ENCODE measurements around the gene MMRN2. TPM values are rescaled to one million over a fixed set of nuclear protein-coding genes. Genes with fewer than 3 reads are reported as not detected.
"Not testable (repeated sequence)": the region's sequence is repeated elsewhere in the genome, so short reads cannot be mapped to it uniquely, and the experiment has no call there.

The MMRN2 gene
- total RNA-seq, 1 experiment from 2014 or later: 13.4 TPM

DNA sequence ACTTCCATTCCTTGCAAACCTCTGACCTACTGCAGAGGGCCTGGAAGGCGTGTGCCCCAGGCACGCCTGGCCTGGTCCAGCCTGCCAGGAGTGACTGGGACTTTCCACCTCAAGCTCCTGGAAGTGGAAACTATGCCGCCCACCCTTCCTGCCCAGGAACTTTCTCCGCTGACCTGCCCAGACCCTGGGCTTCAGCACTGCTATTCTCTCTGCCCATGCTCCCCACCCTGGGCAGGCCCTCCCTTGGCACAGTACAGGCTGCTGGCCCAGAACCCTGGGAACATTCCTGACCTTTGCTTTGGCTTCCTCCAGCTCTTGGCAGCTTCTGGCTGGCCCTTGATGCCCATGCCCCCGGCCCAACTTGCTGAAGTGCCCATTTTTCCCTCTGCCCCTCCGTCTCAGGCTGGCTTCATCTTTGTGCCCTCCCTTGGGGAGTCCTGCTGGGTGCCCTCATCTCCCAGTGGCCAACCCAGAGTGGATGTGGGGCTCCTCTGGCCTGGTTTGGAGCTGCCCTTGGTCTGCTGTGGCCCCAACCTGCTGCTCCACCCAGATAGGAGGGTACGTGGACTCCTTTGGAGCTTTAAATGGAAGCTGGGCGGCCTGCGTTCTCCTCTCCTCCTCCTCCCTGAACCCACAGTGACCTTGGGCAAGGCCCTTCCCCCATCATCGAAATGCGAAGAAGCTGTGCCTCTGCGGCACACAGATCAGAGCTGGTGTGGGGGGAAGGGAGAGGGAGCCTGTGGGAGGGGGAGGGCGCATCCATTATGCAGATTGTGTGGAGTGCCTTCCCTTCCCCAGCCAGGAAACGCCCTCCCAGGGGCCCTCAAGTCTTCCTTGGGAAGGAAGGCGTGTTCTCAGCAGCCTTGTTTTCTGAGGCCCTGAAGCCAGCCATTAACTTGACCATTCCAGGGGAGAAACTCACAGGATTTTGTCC lies 3.4 kb downstream of the MMRN2 start:
- TSS peak; percentile 13 for BruUV-seq (replicated peaks)
- H3F3A ChIP-seq (ENCODE audit: insufficient read depth, low read depth): no peaks in the 10 kb centered on the region
- H3K9me3 ChIP-seq (ENCODE audit: insufficient read depth, low read depth): no peaks in the 10 kb centered on the region
- no peak overlapping the region for H3K4me3 ChIP-seq
- H3K36me3 ChIP-seq (ENCODE audit: low read depth): no peaks in the 10 kb centered on the region
- no peak overlapping the region for H2AFZ ChIP-seq
- no peaks in the 10 kb centered on the region for H4K20me1 ChIP-seq (ENCODE audit: insufficient read depth)
- H3K9me2 ChIP-seq (ENCODE audit: insufficient read depth): no peaks in the 10 kb centered on the region
- no peak for DNase-seq
- CTCF ChIA-PET: no interaction called here
- H3K27me3 ChIP-seq (ENCODE audit: insufficient read depth, low read depth): no peaks in the 10 kb centered on the region
- peak overlapping the region; percentile 38 for H3K4me2 ChIP-seq
- no peaks in the 10 kb centered on the region for H3K79me2 ChIP-seq (ENCODE audit: low read depth)
- TF ChIP-seq EZH2 (IDR thresholded peaks at IDR 0.05; ENCODE audit: low read depth): no peak
- TF ChIP-seq, protein P1, sequence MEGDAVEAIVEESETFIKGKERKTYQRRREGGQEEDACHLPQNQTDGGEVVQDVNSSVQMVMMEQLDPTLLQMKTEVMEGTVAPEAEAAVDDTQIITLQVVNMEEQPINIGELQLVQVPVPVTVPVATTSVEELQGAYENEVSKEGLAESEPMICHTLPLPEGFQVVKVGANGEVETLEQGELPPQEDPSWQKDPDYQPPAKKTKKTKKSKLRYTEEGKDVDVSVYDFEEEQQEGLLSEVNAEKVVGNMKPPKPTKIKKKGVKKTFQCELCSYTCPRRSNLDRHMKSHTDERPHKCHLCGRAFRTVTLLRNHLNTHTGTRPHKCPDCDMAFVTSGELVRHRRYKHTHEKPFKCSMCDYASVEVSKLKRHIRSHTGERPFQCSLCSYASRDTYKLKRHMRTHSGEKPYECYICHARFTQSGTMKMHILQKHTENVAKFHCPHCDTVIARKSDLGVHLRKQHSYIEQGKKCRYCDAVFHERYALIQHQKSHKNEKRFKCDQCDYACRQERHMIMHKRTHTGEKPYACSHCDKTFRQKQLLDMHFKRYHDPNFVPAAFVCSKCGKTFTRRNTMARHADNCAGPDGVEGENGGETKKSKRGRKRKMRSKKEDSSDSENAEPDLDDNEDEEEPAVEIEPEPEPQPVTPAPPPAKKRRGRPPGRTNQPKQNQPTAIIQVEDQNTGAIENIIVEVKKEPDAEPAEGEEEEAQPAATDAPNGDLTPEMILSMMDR (conservative IDR thresholded peaks at IDR 0.05): no peak
- POLR2A ChIA-PET (ENCODE audit: unreplicated experiment): interaction anchor here (0.6 kb wide), 1 partner anchor 138 kb away, joined by 6 read pairs; no protein-coding TSS in a partner anchor
- H3K27ac ChIP-seq: peak overlapping the region; percentile 37; the same call in 1 of the 2 replicates
- intact Hi-C loops (cut with micrococcal nuclease; ENCODE audit: unreplicated experiment): no loop called here
- peaks cover 34% of the 10 kb centered on the region for H3K4me1 ChIP-seq (replicated peaks; ENCODE audit: insufficient read depth)

- BruUV-seq (replicated peaks); intact Hi-C loops (cut with micrococcal nuclease; ENCODE audit: unreplicated experiment); H3K79me2 ChIP-seq (ENCODE audit: low read depth): not testable (repeated sequence)
Observed at GRCh38 chr10:86952697-86953096, 4.7 kb downstream of the MMRN2 start.

GRCh38 chr10:86952106-86952505 lies 5.3 kb downstream of the MMRN2 start:
- intact Hi-C loops (cut with micrococcal nuclease; ENCODE audit: unreplicated experiment): no loop called here
- Histone ChIP-seq H3K4me3 (no peak overlapping the region), H2AFZ (no peak overlapping the region), H3K9me2 (ENCODE audit: insufficient read depth) (no peaks in the 10 kb centered on the region), H3K4me2 (no peak overlapping the region), H3K4me1 (replicated peaks; ENCODE audit: insufficient read depth) (peaks cover 21% of the 10 kb centered on the region), H3K36me3 (ENCODE audit: low read depth) (no peaks in the 10 kb centered on the region), H3F3A (ENCODE audit: insufficient read depth, low read depth) (no peaks in the 10 kb centered on the region), H3K27me3 (ENCODE audit: insufficient read depth, low read depth) (no peaks in the 10 kb centered on the region), H3K79me2 (ENCODE audit: low read depth) (no peaks in the 10 kb centered on the region), H3K27ac (no peak overlapping the region), H3K9me3 (ENCODE audit: insufficient read depth, low read depth) (no peaks in the 10 kb centered on the region), H4K20me1 (ENCODE audit: insufficient read depth) (no peaks in the 10 kb centered on the region)
- BruUV-seq (replicated peaks): no TSS peak
- ChIA-PET POLR2A (ENCODE audit: unreplicated experiment) (no interaction called here), CTCF (no interaction called here)
- no peak for TF ChIP-seq EZH2 (IDR thresholded peaks at IDR 0.05; ENCODE audit: low read depth)
- TF ChIP-seq, protein P1 (conservative IDR thresholded peaks at IDR 0.05): no peak
- DNase-seq: no peak

More at GRCh38 chr10:86952697-86953096, 4.7 kb downstream of the MMRN2 start:
- H3K4me3 ChIP-seq; H3K4me2 ChIP-seq; H3K27ac ChIP-seq; H3K9me2 ChIP-seq (ENCODE audit: insufficient read depth); H2AFZ ChIP-seq; H3K27me3 ChIP-seq (ENCODE audit: insufficient read depth, low read depth); H3K36me3 ChIP-seq (ENCODE audit: low read depth); DNase-seq; CTCF ChIA-PET; H4K20me1 ChIP-seq (ENCODE audit: insufficient read depth); H3K9me3 ChIP-seq (ENCODE audit: insufficient read depth, low read depth); POLR2A ChIA-PET (ENCODE audit: unreplicated experiment); H3F3A ChIP-seq (ENCODE audit: insufficient read depth, low read depth): not testable (repeated sequence)
- H3K4me1 ChIP-seq (replicated peaks; ENCODE audit: insufficient read depth): peaks cover 21% of the 10 kb centered on the region

Measured in PC-9 (cell line).